ENCODE measurements around the gene SHCBP1L.

SHCBP1L gene

DNA sequence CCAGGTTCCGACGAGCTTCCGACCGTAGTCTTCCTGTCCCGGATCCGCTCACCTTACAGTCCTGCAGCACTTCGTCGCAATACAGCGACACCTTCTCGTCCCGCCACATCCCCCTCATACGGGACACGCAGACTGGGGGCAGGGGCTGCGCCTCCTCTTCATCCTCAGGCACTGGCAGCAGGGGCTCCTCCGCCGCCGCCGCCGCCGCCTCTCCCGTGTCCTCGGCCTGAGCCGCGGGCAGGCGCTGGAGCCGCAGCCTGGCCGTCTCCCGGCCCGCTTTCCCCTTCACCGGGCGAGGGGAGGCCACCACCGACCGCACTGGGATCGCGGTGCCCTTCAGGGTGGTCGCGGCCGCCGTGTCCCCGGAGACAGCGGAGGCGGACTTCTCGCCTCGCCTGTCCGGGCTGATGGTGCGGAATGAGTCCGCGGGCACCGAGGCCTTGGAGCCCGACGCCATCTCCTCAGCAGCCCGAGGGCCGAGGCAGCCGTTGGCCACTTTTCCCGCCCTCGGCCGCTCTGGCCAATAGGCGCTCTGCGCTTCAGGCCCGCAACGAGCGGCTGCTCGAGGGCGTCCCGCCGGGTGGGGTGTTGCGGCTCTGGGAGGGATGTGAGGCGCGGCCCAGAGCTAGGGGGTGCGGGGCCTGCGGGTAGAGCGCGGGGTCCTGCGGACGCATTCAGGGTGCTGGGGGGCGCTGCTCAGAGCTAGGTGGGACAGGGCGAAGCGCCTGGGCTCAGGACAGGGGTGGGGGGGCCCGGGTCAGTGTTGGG lies at the start of gene SHCBP1L:
Gene SHCBP1L, minus strand, starts transcription at position 490 of the 768 bp plus-strand sequence. Its CDS starts 33 bp downstream, at position 457.
- H3K4me3 ChIP-seq: peak within 1 kb of the TSS; percentile 30 to 51
- H3K36me3 ChIP-seq: no peaks in the 10 kb centered on the region
- TF ChIP-seq, protein P1, sequence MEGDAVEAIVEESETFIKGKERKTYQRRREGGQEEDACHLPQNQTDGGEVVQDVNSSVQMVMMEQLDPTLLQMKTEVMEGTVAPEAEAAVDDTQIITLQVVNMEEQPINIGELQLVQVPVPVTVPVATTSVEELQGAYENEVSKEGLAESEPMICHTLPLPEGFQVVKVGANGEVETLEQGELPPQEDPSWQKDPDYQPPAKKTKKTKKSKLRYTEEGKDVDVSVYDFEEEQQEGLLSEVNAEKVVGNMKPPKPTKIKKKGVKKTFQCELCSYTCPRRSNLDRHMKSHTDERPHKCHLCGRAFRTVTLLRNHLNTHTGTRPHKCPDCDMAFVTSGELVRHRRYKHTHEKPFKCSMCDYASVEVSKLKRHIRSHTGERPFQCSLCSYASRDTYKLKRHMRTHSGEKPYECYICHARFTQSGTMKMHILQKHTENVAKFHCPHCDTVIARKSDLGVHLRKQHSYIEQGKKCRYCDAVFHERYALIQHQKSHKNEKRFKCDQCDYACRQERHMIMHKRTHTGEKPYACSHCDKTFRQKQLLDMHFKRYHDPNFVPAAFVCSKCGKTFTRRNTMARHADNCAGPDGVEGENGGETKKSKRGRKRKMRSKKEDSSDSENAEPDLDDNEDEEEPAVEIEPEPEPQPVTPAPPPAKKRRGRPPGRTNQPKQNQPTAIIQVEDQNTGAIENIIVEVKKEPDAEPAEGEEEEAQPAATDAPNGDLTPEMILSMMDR (IDR thresholded peaks at IDR 0.05): no peak
- peaks cover 0 to 9% (median 7%) of the 10 kb centered on the region in 4 donors for H3K4me1 ChIP-seq
- intact Hi-C loops (cut with DNase I; ENCODE audit: low total_unique reads): no loop called here
- peaks cover 0 to 15% of the 10 kb centered on the region in 2 donors for H3K27me3 ChIP-seq
- no peak within 1 kb of the TSS for H3K27ac ChIP-seq
- no peak for DNase-seq
- H3K9me3 ChIP-seq: no peaks in the 10 kb centered on the region

DNA sequence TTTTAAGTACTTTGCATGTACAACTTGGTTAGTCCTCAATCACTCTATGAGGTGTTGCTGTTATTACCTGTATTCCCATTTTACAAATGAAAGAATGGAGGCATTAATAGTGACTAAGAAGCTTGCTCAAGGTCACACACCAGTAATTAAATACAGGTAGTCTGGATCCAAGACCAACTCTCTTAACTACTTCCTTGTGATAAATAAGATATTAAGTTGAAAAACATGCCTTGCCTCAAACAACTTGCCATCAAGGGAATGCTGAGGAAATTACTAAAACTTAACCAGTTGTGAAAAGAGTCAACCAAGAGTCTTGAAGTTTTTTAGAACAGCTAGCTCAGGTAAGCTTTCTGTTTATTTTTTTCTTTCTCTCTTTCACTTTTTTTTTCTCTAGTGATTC lies 49.3 kb upstream of the SHCBP1L start:
- no peak overlapping the region for H3K4me3 ChIP-seq
- intact Hi-C loops (cut with DNase I; ENCODE audit: low total_unique reads): no loop called here
- no peaks in the 10 kb centered on the region for H3K27me3 ChIP-seq
- no peak for DNase-seq
- no peaks in the 10 kb centered on the region for H3K9me3 ChIP-seq
- no peak overlapping the region for H3K27ac ChIP-seq
- no peaks in the 10 kb centered on the region for H3K36me3 ChIP-seq
- H3K4me1 ChIP-seq: peaks cover 0 to 9% (median 2%) of the 10 kb centered on the region in 4 donors
- TF ChIP-seq, protein P1 (IDR thresholded peaks at IDR 0.05): no peak

DNA sequence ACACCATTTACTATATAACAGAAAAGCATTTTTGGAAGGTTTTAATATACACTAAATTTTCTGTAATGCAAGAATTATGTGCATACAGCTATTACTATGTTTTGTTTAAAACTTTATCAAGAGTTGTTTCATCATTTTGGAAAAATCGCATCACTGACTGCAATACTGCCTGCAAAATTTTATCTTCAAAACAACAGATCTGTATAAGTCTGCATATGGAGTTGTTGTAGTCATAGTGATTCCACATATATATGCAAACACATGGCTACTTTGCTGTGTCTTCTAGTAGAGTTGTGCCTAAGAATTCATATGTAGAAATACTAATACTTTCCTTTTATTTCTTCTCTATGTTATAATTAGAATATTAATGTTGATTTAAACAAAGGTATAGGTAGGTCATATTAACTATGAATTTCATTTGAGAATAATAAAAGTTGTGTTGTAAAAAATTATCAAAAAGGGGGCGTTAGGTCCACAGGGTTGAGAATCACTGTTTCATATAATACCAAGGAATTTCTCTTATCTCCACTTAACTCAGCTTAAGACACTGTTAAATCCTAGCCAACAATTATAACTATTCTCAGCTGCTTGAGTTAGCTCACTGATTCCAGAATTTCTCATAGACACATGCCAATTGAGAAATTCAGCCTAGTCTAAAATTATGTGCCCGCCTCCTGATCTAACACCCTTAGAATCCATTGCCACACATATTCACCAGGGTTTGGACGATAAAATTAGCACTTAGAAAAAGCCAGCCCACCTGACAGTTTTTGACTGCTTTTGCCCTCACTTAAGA lies 47.4 kb upstream of the SHCBP1L start:
- no peaks in the 10 kb centered on the region for H3K36me3 ChIP-seq
- H3K4me1 ChIP-seq: peaks cover 0 to 9% (median 2%) of the 10 kb centered on the region in 4 donors
- TF ChIP-seq, protein P1 (IDR thresholded peaks at IDR 0.05): no peak
- no peak overlapping the region for H3K4me3 ChIP-seq
- H3K9me3 ChIP-seq: no peaks in the 10 kb centered on the region
- H3K27ac ChIP-seq: no peak overlapping the region
- H3K27me3 ChIP-seq: no peaks in the 10 kb centered on the region
- intact Hi-C loops (cut with DNase I; ENCODE audit: low total_unique reads): no loop called here
- DNase-seq: no peak

DNA sequence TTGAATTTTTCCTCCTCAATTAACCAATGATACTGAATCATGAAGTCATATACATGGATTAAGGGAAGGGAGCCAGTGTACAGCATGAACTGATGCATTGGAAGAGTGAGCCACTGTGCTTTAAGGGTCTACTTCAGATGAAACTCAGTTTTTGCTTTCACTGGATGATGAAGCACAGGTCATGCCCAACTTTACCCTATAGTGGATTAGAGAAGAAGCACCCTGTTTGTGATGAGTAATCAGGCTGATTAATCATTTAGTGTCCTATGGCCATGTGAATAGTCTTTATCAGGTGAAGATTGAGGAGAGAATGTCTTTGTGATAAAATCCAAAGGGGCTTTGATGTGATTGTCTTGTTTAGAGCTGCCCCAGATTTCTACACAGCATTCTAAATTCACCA lies 45.5 kb upstream of the SHCBP1L start:
- TF ChIP-seq, protein P1 (IDR thresholded peaks at IDR 0.05): no peak
- no peak overlapping the region for H3K4me3 ChIP-seq

DNA sequence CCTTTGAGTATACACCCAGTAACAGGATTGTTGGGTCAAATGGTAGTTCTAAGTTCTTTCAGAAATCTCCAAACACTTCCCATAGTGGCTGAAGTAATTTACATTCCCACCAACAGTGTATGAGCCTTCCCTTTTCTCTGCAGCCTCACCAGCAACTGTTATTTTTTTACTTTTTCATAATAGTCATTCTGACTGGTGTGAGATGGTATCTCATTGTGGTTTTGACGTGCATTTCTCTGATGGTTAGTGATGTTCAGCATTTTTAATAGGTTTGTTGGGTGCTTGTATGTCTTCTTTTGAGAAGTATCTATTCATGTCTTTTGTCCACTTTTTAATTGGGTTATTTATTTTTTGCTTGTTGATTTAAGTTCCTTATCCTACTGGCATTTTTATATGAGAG lies 43.9 kb upstream of the SHCBP1L start:
- H3K27me3 ChIP-seq: no peaks in the 10 kb centered on the region
- H3K4me1 ChIP-seq: peaks cover 0 to 9% (median 2%) of the 10 kb centered on the region in 4 donors
- no peaks in the 10 kb centered on the region for H3K9me3 ChIP-seq
- no peak overlapping the region for H3K27ac ChIP-seq
- intact Hi-C loops (cut with DNase I; ENCODE audit: low total_unique reads): no loop called here
- H3K36me3 ChIP-seq: no peaks in the 10 kb centered on the region
- TF ChIP-seq, protein P1 (IDR thresholded peaks at IDR 0.05): no peak
- no peak overlapping the region for H3K4me3 ChIP-seq
- no peak for DNase-seq

More for the DNA sequence above, 45.5 kb upstream of the SHCBP1L start:
- DNase-seq: no peak
- Histone ChIP-seq H3K27ac (no peak overlapping the region), H3K27me3 (no peaks in the 10 kb centered on the region), H3K4me1 (peaks cover 0 to 9% (median 2%) of the 10 kb centered on the region in 4 donors), H3K36me3 (no peaks in the 10 kb centered on the region), H3K9me3 (no peaks in the 10 kb centered on the region)
- intact Hi-C loops (cut with DNase I; ENCODE audit: low total_unique reads): no loop called here

All from tibial artery (tissue), 4 donors.